ENCODE measurements around the gene GALK2. TPM values are rescaled to one million over a fixed set of nuclear protein-coding genes. Genes with fewer than 3 reads are reported as not detected.

Gene GALK2
- total RNA-seq, 1 donor from 2014 or later: 21.3 TPM

DNA sequence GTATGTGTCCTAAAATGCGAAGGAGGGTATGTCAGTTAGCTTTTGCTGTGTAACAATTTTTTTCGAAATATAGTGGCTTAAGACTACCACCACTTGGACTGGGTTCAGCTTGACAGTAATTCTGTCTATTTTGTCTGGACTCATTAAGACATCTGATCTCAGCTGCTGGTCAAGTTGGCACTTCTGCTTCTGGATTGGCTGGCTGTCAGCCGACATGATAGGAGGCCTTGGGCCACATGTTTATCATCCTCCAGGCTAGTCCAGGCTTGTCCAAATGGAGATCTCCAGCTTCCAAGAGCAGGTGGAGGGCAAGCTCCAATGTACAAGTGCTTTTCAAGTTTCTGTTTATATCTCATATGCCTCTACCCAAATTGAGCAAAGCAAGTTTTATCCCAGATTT, 95.9 kb downstream of the GALK2 start:
- Mint-ChIP-seq H3K4me3 (no peak overlapping the region), H3K36me3 (ENCODE audit: low read depth) (peaks cover 17% of the 10 kb centered on the region), H3K9me3 (peaks cover 3% of the 10 kb centered on the region), H3K27me3 (ENCODE audit: low read depth) (no peaks in the 10 kb centered on the region), H3K27ac (ENCODE audit: unreplicated experiment) (no peak overlapping the region), H3K4me1 (no peaks in the 10 kb centered on the region)
- DNase-seq (ENCODE audit: low read depth, low spot score): no peak
- TF ChIP-seq, protein P1, sequence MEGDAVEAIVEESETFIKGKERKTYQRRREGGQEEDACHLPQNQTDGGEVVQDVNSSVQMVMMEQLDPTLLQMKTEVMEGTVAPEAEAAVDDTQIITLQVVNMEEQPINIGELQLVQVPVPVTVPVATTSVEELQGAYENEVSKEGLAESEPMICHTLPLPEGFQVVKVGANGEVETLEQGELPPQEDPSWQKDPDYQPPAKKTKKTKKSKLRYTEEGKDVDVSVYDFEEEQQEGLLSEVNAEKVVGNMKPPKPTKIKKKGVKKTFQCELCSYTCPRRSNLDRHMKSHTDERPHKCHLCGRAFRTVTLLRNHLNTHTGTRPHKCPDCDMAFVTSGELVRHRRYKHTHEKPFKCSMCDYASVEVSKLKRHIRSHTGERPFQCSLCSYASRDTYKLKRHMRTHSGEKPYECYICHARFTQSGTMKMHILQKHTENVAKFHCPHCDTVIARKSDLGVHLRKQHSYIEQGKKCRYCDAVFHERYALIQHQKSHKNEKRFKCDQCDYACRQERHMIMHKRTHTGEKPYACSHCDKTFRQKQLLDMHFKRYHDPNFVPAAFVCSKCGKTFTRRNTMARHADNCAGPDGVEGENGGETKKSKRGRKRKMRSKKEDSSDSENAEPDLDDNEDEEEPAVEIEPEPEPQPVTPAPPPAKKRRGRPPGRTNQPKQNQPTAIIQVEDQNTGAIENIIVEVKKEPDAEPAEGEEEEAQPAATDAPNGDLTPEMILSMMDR (conservative IDR thresholded peaks at IDR 0.05): no peak

DNA sequence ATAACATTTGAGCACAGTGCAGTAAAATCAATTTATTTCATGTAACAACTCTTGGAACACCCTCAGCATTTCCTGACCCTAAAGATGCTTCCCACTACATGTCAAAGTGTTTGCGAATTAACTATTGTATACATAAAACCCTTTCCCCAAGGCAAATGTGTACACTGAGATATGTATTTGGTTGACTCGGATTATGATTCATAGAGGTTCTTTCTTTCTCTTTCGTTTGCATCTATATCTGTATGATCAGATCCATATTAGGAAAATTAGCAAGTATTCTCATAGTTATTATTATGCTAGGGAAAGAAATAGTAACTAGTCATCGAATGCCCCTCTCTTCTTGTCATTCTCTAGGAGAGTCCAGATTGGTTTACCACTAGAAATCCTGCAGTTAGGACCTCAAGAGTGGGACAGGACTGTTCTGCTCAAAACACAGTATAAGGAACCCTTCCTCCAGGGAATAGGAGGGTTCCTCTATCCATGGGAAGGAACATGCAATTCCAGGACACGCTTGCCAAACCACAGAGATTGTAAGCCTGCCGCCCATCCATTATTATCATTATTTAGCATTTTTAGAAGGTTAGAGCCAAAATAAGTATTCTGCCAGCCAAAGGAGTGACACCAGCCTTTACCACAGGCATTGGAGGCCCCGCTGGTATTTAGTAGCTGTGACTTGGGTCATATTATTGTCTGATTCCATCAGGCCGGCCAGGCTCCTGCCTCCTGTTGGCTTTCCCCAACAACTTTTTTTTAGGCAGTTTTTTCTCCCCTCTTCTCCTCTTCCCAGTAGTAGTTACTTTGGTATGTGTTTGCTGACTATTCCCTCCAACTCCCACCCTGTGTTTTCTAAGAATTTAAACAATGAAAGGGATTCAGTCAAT, 100.7 kb downstream of the GALK2 start:
- H3K27ac Mint-ChIP-seq (ENCODE audit: unreplicated experiment): no peak overlapping the region
- TF ChIP-seq, protein P1 (conservative IDR thresholded peaks at IDR 0.05): no peak
- no peak for DNase-seq (ENCODE audit: low read depth, low spot score)

DNA sequence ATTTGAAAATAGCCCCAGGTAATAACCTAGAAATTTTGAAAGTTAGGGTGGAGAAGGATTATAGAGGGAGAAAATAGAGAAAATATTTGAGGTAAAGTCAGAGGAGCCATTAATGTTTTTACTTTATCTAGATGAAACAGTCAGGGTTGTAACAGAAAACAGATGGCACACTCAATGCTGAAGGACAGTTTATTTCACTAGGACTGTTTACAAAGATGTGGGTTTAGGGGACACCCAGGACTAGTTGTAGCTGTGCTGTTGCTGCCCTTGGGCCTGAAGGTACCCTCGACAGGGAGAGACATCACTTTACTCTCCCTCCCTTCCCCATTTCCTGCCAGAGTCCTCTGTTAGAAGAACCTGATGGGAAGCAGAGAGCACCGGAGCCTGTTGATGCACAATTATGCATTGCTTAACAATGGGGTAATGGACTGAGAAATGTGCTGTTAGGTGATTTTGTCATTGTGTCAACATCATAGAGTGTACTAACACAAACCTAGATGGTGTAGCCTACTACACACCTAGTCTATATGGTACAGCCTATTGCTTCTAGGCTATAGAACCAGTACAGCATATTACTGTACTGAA, 103.8 kb downstream of the GALK2 start:
- H3K27me3 Mint-ChIP-seq (ENCODE audit: low read depth): no peaks in the 10 kb centered on the region
- no peak for DNase-seq (ENCODE audit: low read depth, low spot score)
- TF ChIP-seq, protein P1 (conservative IDR thresholded peaks at IDR 0.05): no peak
- no peak overlapping the region for H3K4me3 Mint-ChIP-seq
- peaks cover 4% of the 10 kb centered on the region for H3K9me3 Mint-ChIP-seq
- peaks cover 15% of the 10 kb centered on the region for H3K4me1 Mint-ChIP-seq
- peaks cover 7% of the 10 kb centered on the region for H3K36me3 Mint-ChIP-seq (ENCODE audit: low read depth)
- no peak overlapping the region for H3K27ac Mint-ChIP-seq (ENCODE audit: unreplicated experiment)

More for the DNA sequence above, 100.7 kb downstream of the GALK2 start:
- H3K36me3 Mint-ChIP-seq (ENCODE audit: low read depth): peaks cover 8% of the 10 kb centered on the region
- H3K27me3 Mint-ChIP-seq (ENCODE audit: low read depth): no peaks in the 10 kb centered on the region
- H3K4me1 Mint-ChIP-seq: peaks cover 7% of the 10 kb centered on the region
- H3K4me3 Mint-ChIP-seq: no peak overlapping the region
- H3K9me3 Mint-ChIP-seq: peaks cover 3% of the 10 kb centered on the region

DNA sequence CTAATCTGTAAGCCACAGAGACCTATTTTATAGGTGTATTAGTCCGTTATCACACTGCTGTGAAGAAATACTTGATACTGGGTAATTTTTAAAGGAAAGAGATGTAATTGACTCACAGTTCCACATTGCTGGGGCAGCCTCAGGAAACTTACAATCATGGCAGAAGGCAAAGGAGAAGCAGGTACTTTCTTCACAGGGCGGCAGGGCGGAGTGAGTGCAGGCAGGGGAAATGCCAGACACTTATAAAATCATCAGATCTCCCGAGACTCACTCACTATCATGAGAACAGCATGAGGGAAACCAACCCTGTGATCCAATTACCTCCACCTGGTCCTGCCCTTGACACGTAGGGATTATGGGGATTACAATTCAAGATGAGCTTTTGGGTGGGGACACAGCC, 108.7 kb downstream of the GALK2 start:
- H3K36me3 Mint-ChIP-seq (ENCODE audit: low read depth): peaks cover 24% of the 10 kb centered on the region
- peaks cover 15% of the 10 kb centered on the region for H3K4me1 Mint-ChIP-seq
- H3K27ac Mint-ChIP-seq (ENCODE audit: unreplicated experiment): no peak overlapping the region
- H3K27me3 Mint-ChIP-seq (ENCODE audit: low read depth): no peaks in the 10 kb centered on the region
- peaks cover 7% of the 10 kb centered on the region for H3K9me3 Mint-ChIP-seq
- TF ChIP-seq, protein P1 (conservative IDR thresholded peaks at IDR 0.05): no peak
- no peak for DNase-seq (ENCODE audit: low read depth, low spot score)
- H3K4me3 Mint-ChIP-seq: no peak overlapping the region

DNA sequence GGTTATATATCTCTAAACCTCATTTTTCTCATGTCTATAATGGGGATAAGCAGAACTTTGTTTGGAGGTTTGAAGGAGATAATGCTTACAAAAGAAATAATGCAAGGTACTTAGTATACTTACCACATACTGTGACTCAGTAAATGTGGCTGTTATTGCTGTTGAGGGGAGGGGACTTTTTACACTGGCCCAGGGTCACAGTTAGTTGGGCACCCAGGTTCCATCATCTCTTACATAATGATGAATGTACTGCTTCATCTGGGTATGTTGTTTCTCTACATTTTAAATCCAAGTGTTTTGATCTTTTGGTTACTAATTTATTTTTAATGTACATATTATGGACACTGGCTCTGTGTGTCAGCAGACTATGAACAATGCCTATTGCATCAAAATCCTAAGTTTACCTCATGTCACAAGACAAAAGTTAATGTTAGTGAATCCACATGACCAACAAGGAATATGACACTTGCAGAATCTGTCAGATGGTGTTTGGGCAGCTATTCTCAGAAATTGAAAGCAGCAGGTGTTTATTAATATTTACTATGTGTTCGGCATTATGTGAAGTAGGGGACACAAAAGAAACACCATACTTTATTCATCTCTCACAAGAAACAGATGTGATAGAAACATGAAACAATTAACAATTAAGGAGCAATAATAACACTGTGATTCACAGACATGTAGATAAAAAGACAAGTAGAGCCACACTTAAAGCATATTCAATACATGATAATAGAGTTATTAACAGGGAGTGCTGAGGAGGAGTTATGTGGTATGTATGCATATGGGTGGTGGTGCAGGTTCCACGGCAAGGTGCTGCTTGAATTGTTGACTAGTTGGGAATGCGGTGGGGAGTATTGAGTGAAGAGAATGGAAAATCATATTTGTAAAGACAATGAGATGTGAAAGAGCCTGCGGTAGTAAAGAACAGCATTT, 109.7 kb downstream of the GALK2 start:
- Mint-ChIP-seq H3K36me3 (ENCODE audit: low read depth) (peaks cover 30% of the 10 kb centered on the region), H3K4me3 (no peak overlapping the region), H3K9me3 (peaks cover 7% of the 10 kb centered on the region), H3K4me1 (peaks cover 15% of the 10 kb centered on the region), H3K27me3 (ENCODE audit: low read depth) (no peaks in the 10 kb centered on the region), H3K27ac (ENCODE audit: unreplicated experiment) (no peak overlapping the region)
- DNase-seq (ENCODE audit: low read depth, low spot score): no peak
- TF ChIP-seq, protein P1 (conservative IDR thresholded peaks at IDR 0.05): no peak
